HG03175 (cell line): ENCODE measurements around the gene ADGRG1.
A peak's percentile ranks its signal among the peaks of the same experiment; 100 is the strongest.

Experiments
- ATAC-seq: cut with Tn5 transposase; IDR thresholded peaks from one replicate; pipeline ENCODE4 v1.9.1; 2021; ENCODE audit warnings: mild to moderate bottlenecking, moderate library complexity; ENCODE audit not compliant: unreplicated experiment

Gene ADGRG1

GRCh38 chr16:57604177-57604576 lies 24.3 kb upstream of the ADGRG1 start:
- no peak for ATAC-seq

DNA sequence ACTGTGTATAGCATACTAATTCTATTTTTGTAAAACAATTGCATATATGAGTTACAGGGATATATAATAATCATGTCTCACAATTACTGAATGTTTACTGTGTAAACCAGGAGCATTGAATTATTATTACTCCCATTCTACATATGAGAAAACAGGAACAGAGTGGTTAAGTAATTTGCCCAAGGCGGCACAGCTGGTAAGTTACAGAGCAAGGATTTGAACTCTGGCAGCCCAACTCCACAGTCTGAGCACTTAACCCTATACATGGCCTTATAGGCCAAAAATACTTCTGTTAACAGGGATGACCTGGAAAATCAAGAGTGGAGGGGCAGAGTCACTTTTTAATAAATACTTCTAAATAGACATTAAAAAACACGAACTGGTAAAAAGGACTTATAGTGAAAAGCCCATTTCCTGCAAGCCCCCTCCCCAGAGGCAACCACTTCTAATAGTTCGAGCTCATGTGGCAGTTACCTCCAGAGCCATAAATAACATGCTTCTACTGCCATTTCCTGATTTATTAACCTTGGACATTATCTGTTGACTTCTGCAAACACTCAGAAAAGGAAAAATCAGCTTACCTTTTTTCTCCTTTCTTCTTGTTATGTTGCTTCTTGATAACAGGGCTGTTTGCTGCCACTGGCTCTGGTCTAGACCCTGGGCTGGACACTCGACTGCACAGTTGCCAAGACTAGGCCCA lies 22.1 kb upstream of the ADGRG1 start:
- ATAC-seq: no peak

- no peak for ATAC-seq
Measured at GRCh38 chr16:57606847-57607501, 21.5 kb upstream of the ADGRG1 start.

DNA sequence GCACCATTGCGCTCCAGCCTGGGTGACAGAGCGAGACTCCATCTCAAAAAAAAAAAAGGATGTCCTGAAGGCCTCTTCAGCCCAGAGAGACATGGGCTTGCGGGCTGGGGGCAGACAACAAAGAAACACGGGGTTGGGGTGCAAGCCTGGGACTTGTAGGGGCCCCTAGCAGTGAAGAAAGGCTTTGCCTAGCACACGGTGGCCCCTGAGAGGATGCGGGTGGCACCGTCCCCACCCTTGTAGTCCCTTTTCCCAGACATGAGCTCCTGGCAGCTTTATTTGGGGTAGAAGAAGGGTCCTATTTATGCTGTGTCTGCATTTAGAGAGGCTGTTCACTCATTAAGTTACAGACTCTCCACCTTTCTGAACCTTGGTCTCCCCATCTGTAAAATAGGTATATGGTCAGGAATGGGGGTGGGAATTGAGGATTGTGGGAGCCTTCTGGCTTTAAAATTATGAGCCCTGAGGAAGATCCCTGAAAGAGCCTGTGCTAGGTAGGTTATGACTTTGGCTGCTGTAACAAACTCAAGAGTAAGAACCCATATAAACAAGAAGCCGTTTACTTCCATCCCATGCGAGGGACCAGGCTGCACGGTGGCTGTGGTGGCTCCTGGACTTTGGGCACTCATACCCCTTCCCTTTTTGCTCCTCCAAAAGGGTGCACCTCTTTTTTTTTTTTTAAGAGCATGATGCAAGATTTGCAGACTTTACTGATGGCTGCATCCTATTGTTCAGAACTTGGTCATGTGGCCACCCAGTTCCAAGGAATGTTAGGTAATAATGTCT lies 20.6 kb upstream of the ADGRG1 start:
- no peak for ATAC-seq

DNA sequence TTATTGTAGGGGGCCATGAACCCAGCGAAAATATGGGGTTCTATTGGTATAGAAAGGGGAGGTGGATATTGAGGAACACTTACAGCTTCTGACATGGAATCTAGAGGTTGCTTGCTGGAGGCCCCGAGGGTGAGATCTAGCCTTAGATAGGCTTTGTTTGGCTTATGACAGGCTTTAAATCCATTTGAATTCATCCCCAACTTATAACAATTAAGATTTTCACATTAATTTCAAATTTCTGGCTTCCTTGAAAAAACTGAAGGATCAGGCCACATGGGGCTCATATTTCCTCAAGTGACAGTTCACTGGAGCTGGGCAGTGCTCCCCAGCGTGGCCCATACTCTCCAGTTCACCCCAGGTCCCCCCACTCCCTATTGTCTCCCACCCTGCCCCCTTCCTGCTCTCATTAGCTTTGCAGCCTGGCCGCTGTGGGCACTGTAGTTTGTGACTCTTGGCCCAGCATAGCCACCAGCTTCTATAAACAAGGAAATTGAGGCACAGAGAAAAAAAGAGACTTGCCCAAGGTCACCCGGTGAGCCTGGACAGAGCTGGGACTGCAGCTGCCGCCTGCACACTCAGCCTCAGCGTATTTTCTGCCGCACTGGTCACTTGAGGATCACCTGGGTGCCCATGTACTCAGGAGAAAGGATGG lies 19.8 kb upstream of the ADGRG1 start:
- no peak for ATAC-seq

- ATAC-seq: peak; percentile 98
Measured at GRCh38 chr16:57609541-57610401, 18.7 kb upstream of the ADGRG1 start.

DNA sequence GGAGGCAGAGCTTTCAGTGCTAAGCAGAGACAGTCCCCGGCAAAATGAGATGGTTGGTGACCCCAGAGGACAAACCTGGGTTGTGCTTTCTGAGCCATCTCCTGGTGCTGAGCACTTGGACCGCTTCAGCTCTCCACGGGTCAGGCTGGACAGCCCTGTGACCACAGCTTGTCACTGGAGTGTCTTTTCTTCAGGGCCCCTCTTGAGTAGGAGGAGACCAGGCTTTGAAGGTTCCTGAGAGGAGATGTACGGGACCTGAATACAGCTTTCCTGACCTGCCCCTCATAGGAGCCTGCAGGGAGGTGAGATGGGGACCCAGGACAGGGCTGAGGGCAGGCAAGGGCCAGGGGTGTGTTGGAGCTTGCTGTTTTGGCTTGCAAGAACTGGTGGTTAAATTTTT lies 17.8 kb upstream of the ADGRG1 start:
- ATAC-seq: no peak

DNA sequence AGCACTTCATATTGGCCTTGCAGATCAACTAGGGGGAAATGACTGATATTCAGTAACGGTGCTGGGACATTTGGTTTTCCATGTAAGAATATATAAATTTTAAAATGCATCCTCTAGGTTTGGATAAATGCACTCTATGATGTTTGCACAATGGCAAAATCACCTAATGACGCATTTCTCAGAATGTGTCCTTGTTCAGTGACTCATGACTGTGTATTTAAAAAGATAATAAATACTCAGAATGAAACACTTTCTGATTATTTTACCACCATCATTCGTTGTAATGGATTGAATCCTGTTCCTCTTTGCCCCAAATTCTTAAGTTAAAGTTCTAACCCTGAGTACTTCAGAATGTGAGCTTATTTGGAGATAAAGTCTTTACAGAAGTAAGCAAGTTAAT lies 17.2 kb upstream of the ADGRG1 start:
- no peak for ATAC-seq

DNA sequence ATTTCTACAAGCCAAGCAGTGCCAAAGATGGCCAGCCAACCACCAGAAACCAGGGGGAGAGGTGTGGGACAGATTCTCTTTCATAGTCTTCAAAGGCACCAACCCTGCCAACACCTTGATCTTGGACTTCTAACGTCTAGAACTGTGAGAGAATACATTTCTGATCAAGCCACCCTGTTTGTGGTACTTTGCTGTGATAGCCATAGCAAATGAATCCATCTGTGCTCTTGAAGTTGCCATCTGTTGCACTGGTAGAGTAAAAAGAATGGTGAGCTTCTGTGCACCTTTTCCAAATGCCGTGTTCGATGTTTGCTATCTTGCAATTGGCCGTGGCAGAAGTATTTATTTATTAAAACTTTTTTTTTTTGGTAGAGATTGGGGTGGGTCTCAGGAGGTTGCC lies 16.7 kb upstream of the ADGRG1 start:
- no peak for ATAC-seq

DNA sequence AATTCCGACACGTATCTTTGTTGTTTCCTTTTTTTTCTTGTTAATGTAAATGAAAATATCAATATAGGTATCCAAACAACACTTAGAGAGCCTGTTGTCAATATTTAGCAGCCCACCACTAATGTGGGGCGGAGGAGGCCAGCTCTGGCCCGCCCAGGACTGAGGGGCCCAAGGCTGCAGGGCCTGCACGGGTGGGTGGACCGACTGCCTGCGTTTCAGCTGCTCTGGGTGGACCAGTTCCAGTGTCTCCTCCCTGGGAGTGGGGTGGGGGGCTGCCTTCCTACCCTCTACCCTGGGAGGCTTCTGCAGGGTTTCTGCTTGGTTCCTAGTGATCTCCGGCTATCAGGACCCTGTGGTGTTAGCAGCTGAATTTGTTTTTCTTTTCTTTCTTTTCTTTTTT lies 15.9 kb upstream of the ADGRG1 start:
- no peak for ATAC-seq

GRCh38 chr16:57613514-57613913 lies 14.9 kb upstream of the ADGRG1 start:
- no peak for ATAC-seq

DNA sequence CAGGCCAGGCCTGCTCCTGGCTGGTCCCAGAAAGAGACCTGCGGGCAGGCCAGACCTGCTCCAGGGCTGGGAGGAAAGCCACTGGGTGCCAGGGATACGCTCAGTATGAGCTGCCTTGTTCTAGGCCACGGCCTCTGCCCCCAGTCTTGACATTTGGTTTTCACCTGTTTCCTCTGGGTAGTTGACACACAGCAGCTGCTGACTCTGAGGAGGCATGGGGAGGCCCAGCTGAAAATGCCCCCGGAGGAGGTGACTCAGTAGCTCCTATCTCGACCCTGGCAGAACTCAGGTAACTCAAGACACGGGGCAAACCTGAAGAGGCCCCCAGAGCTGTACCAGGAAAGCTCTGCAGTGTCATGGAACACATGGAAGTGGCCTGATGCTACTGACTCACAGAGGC lies 13.9 kb upstream of the ADGRG1 start:
- no peak for ATAC-seq

GRCh38 chr16:57614944-57615343 lies 13.5 kb upstream of the ADGRG1 start:
- ATAC-seq: no peak

GRCh38 chr16:57615813-57616212 lies 12.6 kb upstream of the ADGRG1 start:
- ATAC-seq: no peak

GRCh38 chr16:57616241-57616640 lies 12.2 kb upstream of the ADGRG1 start:
- ATAC-seq: no peak

DNA sequence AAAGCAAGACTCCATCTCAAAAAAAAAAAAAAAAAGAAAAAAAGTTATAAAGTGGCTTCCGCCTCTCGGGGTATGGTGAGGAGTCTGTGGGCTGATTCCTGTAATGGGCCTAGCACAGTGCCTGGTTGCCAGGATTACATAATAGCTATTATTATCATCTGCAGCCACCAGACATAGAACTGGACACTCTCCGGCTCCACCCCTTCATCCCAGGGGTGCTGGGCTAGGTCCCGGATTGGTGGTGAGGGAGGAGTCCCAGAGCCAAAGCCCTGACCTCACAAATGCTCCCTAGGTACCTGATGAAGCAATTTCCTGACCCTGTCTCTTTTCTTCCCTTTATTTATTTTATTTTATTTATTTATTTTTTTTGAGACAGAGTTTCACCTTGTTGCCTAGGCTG lies 11.6 kb upstream of the ADGRG1 start:
- no peak for ATAC-seq

GRCh38 chr16:57617604-57618111 lies 10.8 kb upstream of the ADGRG1 start:
- no peak for ATAC-seq

DNA sequence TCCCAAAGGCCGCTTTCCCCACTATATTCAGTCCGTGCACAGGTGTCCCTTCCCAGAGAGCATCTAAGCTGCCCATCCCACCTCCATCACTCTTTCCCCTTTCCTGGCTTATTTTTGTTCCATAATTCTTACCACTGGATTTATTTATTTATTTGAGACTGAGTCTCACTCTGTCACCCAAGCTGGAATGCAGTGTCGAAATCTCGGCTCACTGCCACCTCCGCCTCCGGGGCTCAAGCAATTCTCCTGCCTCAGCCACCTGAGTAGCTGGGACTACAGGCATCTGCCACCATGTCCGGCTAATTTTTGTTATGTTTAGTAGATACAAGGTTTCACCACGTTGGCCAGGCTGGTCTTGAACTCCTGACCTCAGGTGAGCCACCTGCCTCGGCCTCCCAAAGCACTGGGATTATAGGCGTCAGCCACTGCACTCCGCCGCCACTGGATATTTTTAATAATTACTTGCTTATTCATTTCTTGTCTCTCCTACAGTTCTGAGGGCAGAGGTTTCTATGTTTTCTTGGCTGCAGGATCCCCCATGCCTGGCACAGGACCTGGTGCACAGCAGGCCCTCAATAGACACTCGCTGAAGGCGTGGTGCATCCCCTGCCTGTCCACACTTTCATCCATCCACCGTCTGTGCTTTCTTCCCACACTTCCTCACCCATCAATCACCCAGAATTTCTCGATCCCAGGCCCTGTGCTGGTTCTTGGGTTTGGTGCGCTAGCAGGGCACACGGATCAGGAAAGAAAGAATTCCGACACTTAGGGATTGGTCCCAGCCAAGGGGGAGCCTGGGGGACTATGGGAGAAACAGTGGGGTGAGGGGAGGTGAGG lies 9.9 kb upstream of the ADGRG1 start:
- no peak for ATAC-seq

GRCh38 chr16:57619133-57619605 lies 9.3 kb upstream of the ADGRG1 start:
- ATAC-seq: no peak
